ENCODE results near the gene WNT7B.

The WNT7B gene

DNA sequence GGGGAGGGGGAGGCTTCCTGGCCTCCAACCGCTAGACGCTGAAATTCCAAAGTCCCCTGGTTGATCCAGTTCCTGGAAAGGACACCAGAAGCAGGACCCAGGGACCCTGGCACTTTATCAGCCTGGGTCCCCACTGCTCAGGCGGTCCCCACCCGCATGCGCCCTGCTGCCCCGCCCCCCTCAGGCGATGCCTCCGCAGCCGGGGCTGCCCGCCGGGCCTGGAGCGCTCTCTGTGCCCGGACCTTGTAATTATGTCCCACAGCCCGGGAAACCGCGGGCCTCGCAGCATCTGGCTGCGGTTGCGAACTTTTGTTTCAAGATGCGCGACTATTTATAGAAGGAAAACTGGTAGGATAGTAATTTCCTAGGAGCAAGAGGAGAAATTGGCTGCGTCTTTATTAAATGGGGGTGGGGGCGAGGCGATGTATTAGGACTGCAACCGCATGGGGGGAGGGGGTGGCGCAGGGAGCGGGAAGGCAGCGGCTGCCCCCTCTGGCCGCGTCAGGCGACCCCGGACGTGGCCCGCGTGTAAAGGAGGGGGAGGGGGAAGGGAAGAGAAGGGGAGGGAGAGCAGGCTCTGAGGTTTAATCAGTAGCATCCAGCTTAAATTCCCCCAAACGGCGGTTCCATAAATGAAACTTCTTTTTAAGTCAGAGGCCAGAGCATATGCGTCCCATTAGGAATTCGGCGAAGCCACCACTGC, 6.1 kb downstream of the WNT7B start:
- TF ChIP-seq, protein P1, sequence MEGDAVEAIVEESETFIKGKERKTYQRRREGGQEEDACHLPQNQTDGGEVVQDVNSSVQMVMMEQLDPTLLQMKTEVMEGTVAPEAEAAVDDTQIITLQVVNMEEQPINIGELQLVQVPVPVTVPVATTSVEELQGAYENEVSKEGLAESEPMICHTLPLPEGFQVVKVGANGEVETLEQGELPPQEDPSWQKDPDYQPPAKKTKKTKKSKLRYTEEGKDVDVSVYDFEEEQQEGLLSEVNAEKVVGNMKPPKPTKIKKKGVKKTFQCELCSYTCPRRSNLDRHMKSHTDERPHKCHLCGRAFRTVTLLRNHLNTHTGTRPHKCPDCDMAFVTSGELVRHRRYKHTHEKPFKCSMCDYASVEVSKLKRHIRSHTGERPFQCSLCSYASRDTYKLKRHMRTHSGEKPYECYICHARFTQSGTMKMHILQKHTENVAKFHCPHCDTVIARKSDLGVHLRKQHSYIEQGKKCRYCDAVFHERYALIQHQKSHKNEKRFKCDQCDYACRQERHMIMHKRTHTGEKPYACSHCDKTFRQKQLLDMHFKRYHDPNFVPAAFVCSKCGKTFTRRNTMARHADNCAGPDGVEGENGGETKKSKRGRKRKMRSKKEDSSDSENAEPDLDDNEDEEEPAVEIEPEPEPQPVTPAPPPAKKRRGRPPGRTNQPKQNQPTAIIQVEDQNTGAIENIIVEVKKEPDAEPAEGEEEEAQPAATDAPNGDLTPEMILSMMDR (IDR thresholded peaks at IDR 0.05; ENCODE audit: borderline replicate concordance, insufficient read depth, low read depth, low read length) = no peak
- no peak overlapping the region for H3K4me3 ChIP-seq (ENCODE audit: low read depth, low read length)

DNA sequence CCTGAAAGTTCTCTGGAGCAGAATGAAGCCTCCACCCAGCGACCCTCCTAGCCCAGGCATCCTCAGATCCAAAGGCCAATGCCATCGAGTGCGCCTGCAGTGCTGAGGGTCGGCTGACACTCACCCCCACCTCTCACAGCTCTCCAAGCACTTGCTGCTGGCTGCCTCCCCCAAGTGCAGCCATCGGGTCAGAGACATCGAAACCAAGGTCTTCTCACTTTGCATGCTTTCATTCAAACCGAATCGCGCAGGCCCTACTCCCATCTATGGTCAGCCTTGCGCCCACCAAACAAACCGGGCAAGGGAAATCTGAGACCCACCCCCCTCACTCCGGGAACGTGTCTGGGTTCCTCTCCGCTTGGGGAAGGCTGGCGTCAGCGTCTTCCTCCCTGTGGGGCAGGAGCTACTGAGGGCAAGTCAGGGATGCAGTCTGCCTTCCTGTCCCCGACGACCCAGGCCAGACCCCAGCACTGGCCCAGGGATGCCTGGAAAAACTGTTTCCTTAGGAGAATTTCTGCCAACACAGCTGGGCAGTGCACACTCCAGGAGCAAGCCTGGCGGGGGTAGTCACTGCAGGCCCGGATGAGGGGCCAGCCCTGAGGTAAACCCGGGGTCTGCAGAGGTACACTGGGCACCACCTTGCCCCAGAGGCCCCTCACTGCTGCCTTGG, 7.0 kb downstream of the WNT7B start:
- TF ChIP-seq, protein P1 (IDR thresholded peaks at IDR 0.05; ENCODE audit: borderline replicate concordance, insufficient read depth, low read depth, low read length) = no peak
- no peak overlapping the region for H3K4me3 ChIP-seq (ENCODE audit: low read depth, low read length)

DNA sequence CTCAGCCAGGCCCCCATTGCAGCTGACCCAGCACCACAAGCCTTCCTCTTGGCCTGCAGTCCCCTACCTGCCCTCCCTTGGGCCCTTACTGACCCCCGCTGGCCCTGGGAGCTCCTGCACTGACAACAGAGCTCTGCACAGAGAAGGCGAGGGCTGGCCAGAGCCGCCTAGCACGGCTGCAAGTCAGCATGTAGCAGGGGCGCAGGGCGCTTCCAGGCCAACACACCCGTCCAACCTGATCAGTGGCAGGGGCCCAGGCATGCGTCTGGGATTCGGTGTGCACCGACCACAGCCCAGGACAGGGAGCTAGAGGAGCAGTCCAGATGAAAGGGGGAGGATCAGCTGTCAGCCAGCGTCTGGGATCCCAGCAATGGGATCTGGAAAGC, 7.6 kb downstream of the WNT7B start:
- no peak overlapping the region for H3K4me3 ChIP-seq (ENCODE audit: low read depth, low read length)
- TF ChIP-seq, protein P1 (IDR thresholded peaks at IDR 0.05; ENCODE audit: borderline replicate concordance, insufficient read depth, low read depth, low read length) = no peak

- no peak overlapping the region for H3K4me3 ChIP-seq (ENCODE audit: low read depth, low read length)
- TF ChIP-seq, protein P1 (IDR thresholded peaks at IDR 0.05; ENCODE audit: borderline replicate concordance, insufficient read depth, low read depth, low read length) = no peak
These were observed 8.1 kb downstream of the WNT7B start for GRCh38 chr22:45968751-45969413.

DNA sequence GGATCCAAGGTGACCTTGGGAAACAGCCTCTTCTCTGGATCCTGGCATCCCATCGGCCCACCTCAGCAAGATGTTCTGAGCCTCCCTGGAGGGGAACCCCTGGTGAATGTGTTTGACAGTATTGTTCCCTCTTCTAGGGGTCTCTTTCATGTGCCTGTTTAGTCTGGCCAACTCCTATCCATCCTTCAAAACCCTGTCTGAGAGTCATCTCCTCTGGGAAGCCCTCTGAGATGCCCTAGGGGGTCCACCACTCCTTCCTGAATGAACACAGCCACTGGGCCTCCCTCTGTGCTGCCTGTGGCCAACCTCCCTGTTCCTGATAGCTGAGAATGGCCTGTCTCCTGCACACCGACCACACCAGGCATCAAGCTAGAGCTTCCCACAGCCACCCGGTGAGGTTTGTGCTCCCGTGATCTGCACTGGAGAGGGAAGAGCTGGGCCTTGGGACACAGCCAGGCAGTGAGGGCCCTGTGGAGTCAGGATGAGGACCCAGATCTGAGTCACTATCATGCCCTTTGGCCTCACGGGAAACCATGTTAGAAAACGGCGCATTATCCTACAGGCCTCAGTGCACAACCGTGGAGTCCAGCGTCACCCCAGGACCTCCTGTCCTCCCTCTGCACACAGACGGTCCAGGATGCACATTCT, 8.8 kb downstream of the WNT7B start:
- no peak overlapping the region for H3K4me3 ChIP-seq (ENCODE audit: low read depth, low read length)
- TF ChIP-seq, protein P1 (IDR thresholded peaks at IDR 0.05; ENCODE audit: borderline replicate concordance, insufficient read depth, low read depth, low read length) = no peak

DNA sequence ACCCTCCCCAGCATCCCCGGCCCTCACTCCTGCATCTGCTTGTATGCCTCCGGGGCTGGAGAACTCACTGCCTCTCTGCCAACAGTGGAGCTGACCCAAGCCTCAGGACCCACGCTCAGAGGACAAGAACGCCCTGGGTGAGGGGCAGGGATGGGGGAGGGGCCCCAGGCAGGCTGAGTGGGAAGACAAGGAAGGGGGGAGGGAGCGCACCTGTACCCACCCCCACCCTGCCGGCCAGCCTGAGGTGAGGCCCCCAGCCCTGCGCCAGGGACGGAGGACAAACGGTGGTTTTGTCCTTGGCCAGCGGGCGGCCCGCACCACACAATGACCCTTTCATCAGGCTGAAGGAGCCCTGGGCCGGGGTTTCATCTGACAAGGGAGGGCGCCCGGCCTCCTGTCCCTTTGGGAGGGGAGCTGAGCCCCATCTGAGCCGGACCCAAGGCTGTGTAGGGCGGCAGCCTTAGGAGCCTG, 10.0 kb downstream of the WNT7B start:
- no peak overlapping the region for H3K4me3 ChIP-seq (ENCODE audit: low read depth, low read length)
- TF ChIP-seq, protein P1 (IDR thresholded peaks at IDR 0.05; ENCODE audit: borderline replicate concordance, insufficient read depth, low read depth, low read length) = no peak
